Smooth muscle cell (in vitro differentiated cells): ENCODE results near the gene AKR1B15. TPM values are rescaled to one million over a fixed set of nuclear protein-coding genes. Genes with fewer than 3 reads are reported as not detected.
A peak's percentile ranks its signal among the peaks of the same experiment; 100 is the strongest.
"Not testable (repeated sequence)": the region's sequence is repeated elsewhere in the genome, so short reads cannot be mapped to it uniquely, and the experiment has no call there.

Source experiments
- DNase-seq: peaks from one replicate; lab custom pipeline; 2025; ENCODE audit not compliant: unreplicated experiment; lab: John Stamatoyannopoulos, UW
- H2AFZ ChIP-seq: fragments of 200-600 bp; sonication (generic); 2 replicates; pipeline ENCODE4 v1.6.0; 2016; ENCODE audit warnings: antibody characterized with exemption, low read depth, mild to moderate bottlenecking
- H3F3A ChIP-seq: fragments of 200-600 bp; sonication (generic); 2 replicates; pipeline ENCODE4 v1.6.0; 2017; ENCODE audit warnings: antibody characterized with exemption, low read depth
- H3K27ac ChIP-seq: fragments of 200-600 bp; sonication (generic); 2 replicates; pipeline ENCODE4 v1.5.1; 2016; ENCODE audit warnings: low read depth, mild to moderate bottlenecking
- H3K27me3 ChIP-seq: fragments of 200-600 bp; sonication (generic); 2 replicates; pipeline ENCODE4 v1.6.1; 2016; ENCODE audit warnings: low read depth, mild to moderate bottlenecking
- H3K36me3 ChIP-seq: fragments of 200-600 bp; sonication (generic); 2 replicates; pipeline ENCODE4 v1.5.1; 2016; ENCODE audit warnings: low read depth
- H3K4me1 ChIP-seq: fragments of 200-600 bp; sonication (generic); 2 replicates; pipeline ENCODE4 v1.5.1; 2016; ENCODE audit warnings: low read depth
- H3K4me2 ChIP-seq: fragments of 200-600 bp; sonication (generic); 2 replicates; pipeline ENCODE4 v1.6.0; 2016; ENCODE audit warnings: mild to moderate bottlenecking
- H3K4me3 ChIP-seq: fragments of 200-600 bp; sonication (generic); 2 replicates; pipeline ENCODE4 v1.5.1; 2016; ENCODE audit warnings: mild to moderate bottlenecking
- H3K79me2 ChIP-seq: fragments of 200-600 bp; sonication (generic); 2 replicates; pipeline ENCODE4 v1.6.0; 2016; ENCODE audit warnings: low read depth, mild to moderate bottlenecking
- H3K9ac ChIP-seq: fragments of 200-600 bp; sonication (generic); 2 replicates; pipeline ENCODE4 v1.6.0; 2016; ENCODE audit warnings: low read depth
- H3K9me3 ChIP-seq: fragments of 200-600 bp; sonication (generic); replicated peaks from 2 replicates; pipeline ENCODE4 v1.5.1; 2016; ENCODE audit warnings: low read depth
- H4K20me1 ChIP-seq: fragments of 200-600 bp; sonication (generic); 2 replicates; pipeline ENCODE4 v1.6.0; 2016; ENCODE audit warnings: low read depth
- CTCF ChIP-seq: fragments of 200-600 bp; sonication (generic); IDR thresholded peaks from 2 replicates; pipeline ENCODE4 v1.5.1; 2017; ENCODE audit warnings: borderline replicate concordance, mild to moderate bottlenecking, antibody characterized with exemption; ENCODE audit not compliant: insufficient read depth, poor library complexity, severe bottlenecking
- WGBS: methylation state at CpG from one replicate; pipeline ENCODE4 v1.1.7; 2016; ENCODE audit warnings: low lambda C conversion rate; 5-methylcytosine and 5-hydroxymethylcytosine counted together
- polyA plus RNA-seq: library from polyadenylated mRNA; unstranded; fragments of >200 nt; fragmentation: Nextera tagmentation; extraction: Ambion mirVana; gene quantifications from 2 replicates; pipeline ENCODE4 v1.2.1, GENCODE V29; 2016
- total RNA-seq: library from RNA; depleted of rRNA; stranded (reverse); fragments of >200 nt; gene quantifications from 2 replicates; pipeline ENCODE4 v1.2.3, GENCODE V29; 2014

Gene AKR1B15
- total and polyA plus RNA-seq, 2 experiments from 2014 or later, result 0.43 to 0.81 TPM

- no peaks in the 10 kb centered on the region for H3K4me1 ChIP-seq
- H3K27ac ChIP-seq, result peak overlapping the region; percentile 56
- H3F3A ChIP-seq, result no peaks in the 10 kb centered on the region
- no peak for DNase-seq
- no peaks in the 10 kb centered on the region for H3K27me3 ChIP-seq
- H3K9me3 ChIP-seq, result no peaks in the 10 kb centered on the region
- WGBS, result 29% methylated on average over 6 of the region's 6 CpGs
- no peak overlapping the region for H3K4me3 ChIP-seq
- H4K20me1 ChIP-seq, result no peaks in the 10 kb centered on the region
- no peak overlapping the region for H3K9ac ChIP-seq
- H3K4me2 ChIP-seq, result peak overlapping the region; percentile 25
- no peaks in the 10 kb centered on the region for H3K36me3 ChIP-seq
- no peaks in the 10 kb centered on the region for H3K79me2 ChIP-seq
- no peak overlapping the region for H2AFZ ChIP-seq
- TF ChIP-seq CTCF, result no peak
Measured at GRCh38 chr7:134515569-134516468, 33.1 kb upstream of the AKR1B15 start.

GRCh38 chr7:134520130-134520529 lies 28.8 kb upstream of the AKR1B15 start:
- Histone ChIP-seq H3K79me2 (no peaks in the 10 kb centered on the region), H3K9ac (no peak overlapping the region), H3K27ac (no peak overlapping the region), H3K36me3 (no peaks in the 10 kb centered on the region), H4K20me1 (no peaks in the 10 kb centered on the region), H3F3A (no peaks in the 10 kb centered on the region), H3K4me1 (no peaks in the 10 kb centered on the region), H3K4me3 (no peak overlapping the region), H2AFZ (no peak overlapping the region), H3K9me3 (no peaks in the 10 kb centered on the region), H3K4me2 (no peak overlapping the region), H3K27me3 (no peaks in the 10 kb centered on the region)
- DNase-seq, result no peak
- TF ChIP-seq CTCF, result peak; percentile 24
- WGBS, result 94% methylated on average over 4 of the region's 4 CpGs

GRCh38 chr7:134522601-134523000 lies 26.3 kb upstream of the AKR1B15 start:
- Histone ChIP-seq H4K20me1 (no peaks in the 10 kb centered on the region), H3K27ac (no peak overlapping the region), H3K4me1 (peaks cover 3% of the 10 kb centered on the region), H3K79me2 (no peaks in the 10 kb centered on the region), H3K9me3 (no peaks in the 10 kb centered on the region), H3K4me3 (no peak overlapping the region), H2AFZ (no peak overlapping the region), H3K4me2 (no peak overlapping the region), H3F3A (no peaks in the 10 kb centered on the region), H3K36me3 (no peaks in the 10 kb centered on the region), H3K27me3 (no peaks in the 10 kb centered on the region), H3K9ac (no peak overlapping the region)
- DNase-seq, result no peak
- no peak for TF ChIP-seq CTCF
- 86% methylated on average over 5 of the region's 5 CpGs for WGBS

- H3K27ac ChIP-seq, H2AFZ ChIP-seq, H3F3A ChIP-seq, H3K4me3 ChIP-seq, H3K9me3 ChIP-seq, H3K4me2 ChIP-seq, H3K36me3 ChIP-seq, DNase-seq, H4K20me1 ChIP-seq, H3K27me3 ChIP-seq, H3K79me2 ChIP-seq, H3K9ac ChIP-seq: not testable (repeated sequence)
- WGBS, result 96% methylated on average over 3 of the region's 3 CpGs
- H3K4me1 ChIP-seq, result peaks cover 11% of the 10 kb centered on the region
Measured at GRCh38 chr7:134525449-134525848, 23.5 kb upstream of the AKR1B15 start.

GRCh38 chr7:134526552-134527248 lies 22.2 kb upstream of the AKR1B15 start:
- 92% methylated on average over 8 of the region's 10 CpGs for WGBS
- not testable (repeated sequence) for H3K36me3 ChIP-seq, H3K27ac ChIP-seq, H3K79me2 ChIP-seq, H3K9ac ChIP-seq, DNase-seq, H3K27me3 ChIP-seq, H3K4me2 ChIP-seq, H3K4me3 ChIP-seq, H4K20me1 ChIP-seq, H2AFZ ChIP-seq, H3F3A ChIP-seq, H3K9me3 ChIP-seq
- H3K4me1 ChIP-seq, result peaks cover 11% of the 10 kb centered on the region
